GM18867 (cell line): ENCODE data around the gene RHBG.
"Not testable (repeated sequence)": the region's sequence is repeated elsewhere in the genome, so short reads cannot be mapped to it uniquely, and the experiment has no call there.

ENCODE experiments used
- ATAC-seq: cut with Tn5 transposase; IDR thresholded peaks from one replicate; pipeline ENCODE4 v1.9.1; 2021; ENCODE audit warnings: mild to moderate bottlenecking, moderate library complexity; ENCODE audit not compliant: unreplicated experiment

Gene RHBG

GRCh38 chr1:156368889-156369684, at the start of gene RHBG:
Gene RHBG, plus strand, starts transcription at chr1:156369211. Its CDS starts 39 bp downstream, at chr1:156369250.
- no peak for ATAC-seq

- no peak for ATAC-seq
Observed at GRCh38 chr1:156319664-156320063, 49.3 kb upstream of the RHBG start.

- no peak for ATAC-seq
Observed at GRCh38 chr1:156320560-156320959, 48.5 kb upstream of the RHBG start.

- not testable (repeated sequence) for ATAC-seq
Observed at GRCh38 chr1:156323179-156323578, 45.8 kb upstream of the RHBG start.

- ATAC-seq: no peak
Observed at GRCh38 chr1:156336242-156336641, 32.8 kb upstream of the RHBG start.

- no peak for ATAC-seq
Observed at GRCh38 chr1:156337052-156337887, 31.7 kb upstream of the RHBG start.

GRCh38 chr1:156337888-156338179, 31.2 kb upstream of the RHBG start:
- no peak for ATAC-seq

GRCh38 chr1:156338180-156338976, 30.6 kb upstream of the RHBG start, which contains the start of the genes CCT3 and TSACC:
Gene CCT3, minus strand, starts transcription at chr1:156338292. Its CDS starts 108 bp downstream, at chr1:156338184.
Gene TSACC, plus strand, starts transcription at chr1:156338526. Its CDS starts 1,232 bp downstream, at chr1:156339758.
- ATAC-seq: peak; percentile 90

GRCh38 chr1:156342166-156342955, 26.6 kb upstream of the RHBG start:
- no peak for ATAC-seq

- no peak for ATAC-seq
Observed at GRCh38 chr1:156344409-156344808, 24.6 kb upstream of the RHBG start.

- ATAC-seq: not testable (repeated sequence)
Observed at GRCh38 chr1:156346035-156346434, 23.0 kb upstream of the RHBG start.

GRCh38 chr1:156346636-156347035, 22.4 kb upstream of the RHBG start:
- ATAC-seq: no peak

- no peak for ATAC-seq
Observed at GRCh38 chr1:156347331-156347730, 21.7 kb upstream of the RHBG start.

- ATAC-seq: not testable (repeated sequence)
Observed at GRCh38 chr1:156352481-156352880, 16.5 kb upstream of the RHBG start.

- no peak for ATAC-seq
Observed at GRCh38 chr1:156356262-156356874, 12.6 kb upstream of the RHBG start.

- no peak for ATAC-seq
Observed at GRCh38 chr1:156356875-156357534, 12.0 kb upstream of the RHBG start.

GRCh38 chr1:156357977-156358376, 11.0 kb upstream of the RHBG start:
- no peak for ATAC-seq

GRCh38 chr1:156358641-156359040, 10.4 kb upstream of the RHBG start:
- no peak for ATAC-seq

GRCh38 chr1:156359249-156359648, 9.8 kb upstream of the RHBG start:
- no peak for ATAC-seq
